HG03066 (cell line): ENCODE data around the gene KCNH1.
A peak's percentile ranks its signal among the peaks of the same experiment; 100 is the strongest.

ENCODE experiments used
- ATAC-seq: cut with Tn5 transposase; IDR thresholded peaks from one replicate; pipeline ENCODE4 v1.9.1; 2021; ENCODE audit warnings: low read depth; ENCODE audit not compliant: unreplicated experiment

Gene KCNH1, protein sequence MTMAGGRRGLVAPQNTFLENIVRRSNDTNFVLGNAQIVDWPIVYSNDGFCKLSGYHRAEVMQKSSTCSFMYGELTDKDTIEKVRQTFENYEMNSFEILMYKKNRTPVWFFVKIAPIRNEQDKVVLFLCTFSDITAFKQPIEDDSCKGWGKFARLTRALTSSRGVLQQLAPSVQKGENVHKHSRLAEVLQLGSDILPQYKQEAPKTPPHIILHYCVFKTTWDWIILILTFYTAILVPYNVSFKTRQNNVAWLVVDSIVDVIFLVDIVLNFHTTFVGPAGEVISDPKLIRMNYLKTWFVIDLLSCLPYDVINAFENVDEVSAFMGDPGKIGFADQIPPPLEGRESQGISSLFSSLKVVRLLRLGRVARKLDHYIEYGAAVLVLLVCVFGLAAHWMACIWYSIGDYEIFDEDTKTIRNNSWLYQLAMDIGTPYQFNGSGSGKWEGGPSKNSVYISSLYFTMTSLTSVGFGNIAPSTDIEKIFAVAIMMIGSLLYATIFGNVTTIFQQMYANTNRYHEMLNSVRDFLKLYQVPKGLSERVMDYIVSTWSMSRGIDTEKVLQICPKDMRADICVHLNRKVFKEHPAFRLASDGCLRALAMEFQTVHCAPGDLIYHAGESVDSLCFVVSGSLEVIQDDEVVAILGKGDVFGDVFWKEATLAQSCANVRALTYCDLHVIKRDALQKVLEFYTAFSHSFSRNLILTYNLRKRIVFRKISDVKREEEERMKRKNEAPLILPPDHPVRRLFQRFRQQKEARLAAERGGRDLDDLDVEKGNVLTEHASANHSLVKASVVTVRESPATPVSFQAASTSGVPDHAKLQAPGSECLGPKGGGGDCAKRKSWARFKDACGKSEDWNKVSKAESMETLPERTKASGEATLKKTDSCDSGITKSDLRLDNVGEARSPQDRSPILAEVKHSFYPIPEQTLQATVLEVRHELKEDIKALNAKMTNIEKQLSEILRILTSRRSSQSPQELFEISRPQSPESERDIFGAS

DNA sequence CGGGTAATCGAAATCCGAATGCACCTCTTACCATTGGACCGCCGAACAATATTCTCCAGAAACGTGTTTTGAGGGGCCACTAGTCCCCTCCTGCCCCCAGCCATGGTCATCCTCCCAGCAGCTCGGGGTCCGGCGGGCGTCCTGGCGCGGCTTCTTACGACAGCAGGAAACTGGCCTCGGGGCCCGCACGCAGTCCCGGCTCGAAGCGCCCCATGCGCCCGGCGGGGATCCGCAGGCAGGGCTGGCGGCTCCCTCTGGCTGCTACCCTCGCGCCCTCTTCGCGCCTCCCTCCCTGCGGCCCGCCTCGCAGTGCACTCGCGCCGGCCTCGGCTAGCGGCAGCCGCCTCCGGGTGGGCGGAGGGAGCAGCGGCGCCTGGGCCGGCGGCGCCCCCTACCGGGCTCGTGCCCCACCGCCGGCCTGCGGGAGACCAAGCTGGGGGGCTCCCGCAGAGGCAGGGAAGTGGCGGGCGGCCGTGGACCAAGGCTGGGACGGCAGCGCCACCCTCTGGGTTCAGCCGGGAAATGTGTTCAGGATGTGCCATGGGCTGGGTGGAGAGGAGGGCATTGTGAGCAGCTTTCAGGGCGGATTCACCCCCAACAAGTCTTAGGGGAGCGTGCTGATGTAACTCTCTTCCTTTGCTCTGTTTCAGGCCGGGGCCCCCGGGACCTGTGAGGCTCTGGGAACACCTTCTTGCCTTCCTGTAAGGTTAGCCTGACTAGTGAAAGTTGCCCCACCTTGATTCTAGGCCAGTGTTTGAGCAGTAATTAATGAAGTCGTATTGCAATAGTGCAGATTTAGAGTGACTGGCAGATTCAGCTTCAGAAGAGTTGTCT, at the start of gene KCNH1:
KCNH1 (minus strand) TSS at position 313 of the 834 bp plus-strand sequence; CDS start at position 110, 203 bp downstream.
- ATAC-seq = peak; percentile 77

DNA sequence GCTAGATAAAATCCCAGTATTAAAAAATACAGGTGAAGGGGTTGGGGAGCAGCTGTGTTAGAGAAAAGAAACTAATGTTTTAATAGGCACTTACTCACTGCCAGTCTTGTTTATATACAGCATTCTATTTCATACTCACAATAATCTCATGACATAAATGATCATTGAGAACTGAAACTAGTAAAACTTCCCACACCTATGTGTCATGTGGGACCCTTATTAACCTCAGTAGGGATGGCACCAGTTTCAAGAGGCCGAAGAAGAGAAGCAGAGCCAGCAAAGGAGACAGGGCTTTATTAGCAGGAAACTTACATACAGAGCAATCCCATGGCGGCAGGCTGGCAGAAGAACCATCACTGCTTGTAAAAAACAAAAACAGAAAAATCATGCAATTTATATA, 48.8 kb upstream of the KCNH1 start:
- no peak for ATAC-seq

DNA sequence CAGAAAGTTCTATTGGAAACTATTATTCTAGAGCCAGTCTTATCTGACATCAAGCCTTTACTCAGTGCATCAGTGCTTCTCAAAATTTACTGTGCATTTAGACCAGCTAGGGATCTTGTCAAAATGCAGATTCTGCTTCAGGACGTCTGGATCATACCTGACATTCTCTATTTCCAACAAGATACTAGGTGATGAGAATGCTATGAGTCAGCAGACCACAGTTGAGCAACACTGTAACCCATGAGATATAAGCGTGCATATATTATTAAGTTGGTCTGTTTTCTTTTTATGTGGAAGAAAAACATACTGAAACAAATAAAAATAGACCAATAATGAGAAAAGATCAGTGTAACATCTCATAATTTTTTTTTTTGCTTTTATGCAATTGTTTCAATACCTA, 40.4 kb upstream of the KCNH1 start:
- ATAC-seq = no peak

DNA sequence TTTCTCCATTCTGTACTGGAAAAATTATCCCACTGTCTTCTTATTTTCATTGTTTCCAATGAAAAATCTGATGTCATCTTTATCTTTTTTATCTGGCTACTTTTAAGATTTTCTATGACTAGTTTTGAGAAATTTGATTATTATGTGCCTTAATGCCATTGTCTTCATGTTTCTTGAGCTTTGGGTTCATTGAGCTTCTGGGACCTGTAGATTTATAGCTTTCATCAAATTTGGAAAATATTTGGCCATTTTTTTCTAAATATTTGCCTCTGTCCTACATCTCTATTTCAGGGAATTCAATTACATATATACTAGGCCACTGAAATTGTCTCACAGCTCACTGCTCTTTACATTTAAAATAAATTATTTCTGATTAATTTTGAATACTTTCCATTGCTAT, 38.7 kb upstream of the KCNH1 start:
- ATAC-seq = no peak

DNA sequence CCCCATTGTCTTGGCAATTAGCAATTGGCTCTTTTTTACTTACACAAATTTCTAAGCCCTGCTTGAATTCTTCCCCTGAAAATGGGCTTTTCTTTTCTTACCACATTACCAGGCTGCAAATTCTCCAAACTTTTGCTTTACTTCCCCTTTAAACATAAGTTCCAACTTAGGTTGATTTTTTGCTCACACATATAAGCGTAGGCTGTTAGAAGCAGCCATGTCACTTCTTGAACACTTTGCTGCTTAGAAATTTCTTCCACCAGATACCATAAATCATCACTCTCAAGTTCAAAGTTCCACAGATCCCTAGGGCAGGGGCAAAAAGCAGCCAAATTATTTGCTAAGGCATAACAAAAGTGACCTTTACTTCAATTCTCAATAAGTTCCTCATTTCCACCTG, 35.4 kb upstream of the KCNH1 start:
- ATAC-seq = no peak

DNA sequence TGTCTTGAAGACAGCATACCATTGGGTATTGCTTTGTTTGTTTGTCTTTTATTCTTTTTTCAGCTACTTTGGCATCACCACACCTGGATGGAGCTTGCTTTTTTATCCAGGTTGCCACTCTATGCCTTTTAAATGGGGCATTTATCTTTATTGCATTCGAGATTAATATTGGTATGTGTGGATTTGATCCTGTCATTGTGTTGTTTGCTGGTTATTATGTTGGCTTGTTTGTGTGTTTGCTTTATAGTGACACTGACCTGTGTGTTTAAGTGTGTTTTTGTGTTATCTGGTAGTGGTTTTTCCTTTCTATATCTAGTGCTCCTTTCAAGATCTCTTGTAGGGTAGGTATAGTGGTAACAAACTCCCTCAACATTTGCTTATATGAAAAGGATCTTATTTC, 24.9 kb upstream of the KCNH1 start:
- no peak for ATAC-seq

DNA sequence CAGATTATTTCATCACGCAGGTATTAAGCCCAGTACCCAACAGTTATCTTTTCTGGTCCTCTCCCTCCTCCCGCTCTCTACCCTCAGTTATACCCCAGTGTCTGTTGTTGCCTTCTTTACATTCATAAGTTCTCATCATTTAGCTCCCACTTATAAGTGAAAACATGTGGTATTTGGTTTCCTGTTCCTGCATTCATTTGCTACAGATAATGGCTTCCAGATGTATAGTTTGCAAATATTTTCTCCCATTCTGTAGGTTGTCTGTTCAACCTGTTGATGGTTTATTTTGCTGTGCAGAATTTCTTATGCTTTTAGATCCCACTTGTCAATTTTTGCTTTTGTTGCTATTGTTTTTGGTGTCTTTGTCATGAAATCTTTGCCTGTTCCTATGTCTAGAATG, 21.1 kb upstream of the KCNH1 start:
- no peak for ATAC-seq

DNA sequence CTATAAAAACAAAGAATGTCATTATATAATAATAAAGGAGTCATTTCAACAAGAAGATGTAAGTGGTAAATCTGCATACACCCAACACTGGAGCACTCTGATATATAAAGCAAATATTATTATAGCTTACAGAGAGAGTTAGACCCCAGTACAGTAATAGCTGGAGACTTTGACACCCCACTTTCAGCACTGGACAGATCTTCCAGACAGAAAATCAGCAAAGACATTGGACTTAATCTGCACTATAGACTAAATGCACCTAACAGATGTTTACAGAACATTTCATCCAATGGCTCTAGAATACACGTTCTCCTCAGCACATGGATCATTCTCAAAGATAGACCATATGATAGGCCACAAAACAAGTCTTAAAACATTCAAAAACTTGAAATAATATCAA, 20.0 kb upstream of the KCNH1 start:
- ATAC-seq = no peak

DNA sequence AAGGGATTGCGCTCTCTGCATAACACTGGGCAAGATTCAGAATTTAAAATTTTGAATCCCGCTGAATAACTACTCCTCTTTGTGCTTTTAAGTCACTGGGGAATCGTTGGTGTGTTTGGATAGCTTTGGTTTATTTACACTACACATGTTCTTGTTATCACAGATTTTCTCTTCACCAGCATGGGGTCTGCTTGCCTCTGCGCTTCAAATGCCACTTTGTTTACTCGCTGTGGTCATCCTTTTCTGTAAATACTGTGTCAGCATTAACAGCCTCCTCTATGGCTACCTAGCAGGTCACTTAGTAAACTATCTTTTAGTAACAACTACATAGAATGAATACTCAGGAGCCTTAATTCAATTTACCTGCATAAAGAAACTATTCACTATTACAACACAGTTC, 14.4 kb upstream of the KCNH1 start:
- no peak for ATAC-seq

DNA sequence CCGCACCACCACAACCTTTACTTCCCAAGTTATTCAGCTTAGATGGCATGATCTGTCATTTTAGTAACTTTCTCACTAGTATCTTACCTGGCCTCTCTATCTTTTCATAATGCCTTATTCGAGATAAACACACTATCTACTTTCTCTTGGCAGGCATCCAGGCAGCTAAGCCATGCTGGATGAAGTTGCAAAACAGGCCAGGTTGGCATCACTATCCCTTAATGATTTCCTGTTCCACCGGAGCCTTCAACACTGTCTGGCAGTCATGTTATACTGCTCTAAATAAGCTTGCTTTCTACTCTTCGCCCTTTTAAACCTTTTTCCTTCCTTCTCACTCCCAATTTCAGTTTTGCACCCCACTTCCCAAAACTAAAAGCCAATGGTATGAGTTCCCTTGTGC, 12.0 kb upstream of the KCNH1 start:
- no peak for ATAC-seq

DNA sequence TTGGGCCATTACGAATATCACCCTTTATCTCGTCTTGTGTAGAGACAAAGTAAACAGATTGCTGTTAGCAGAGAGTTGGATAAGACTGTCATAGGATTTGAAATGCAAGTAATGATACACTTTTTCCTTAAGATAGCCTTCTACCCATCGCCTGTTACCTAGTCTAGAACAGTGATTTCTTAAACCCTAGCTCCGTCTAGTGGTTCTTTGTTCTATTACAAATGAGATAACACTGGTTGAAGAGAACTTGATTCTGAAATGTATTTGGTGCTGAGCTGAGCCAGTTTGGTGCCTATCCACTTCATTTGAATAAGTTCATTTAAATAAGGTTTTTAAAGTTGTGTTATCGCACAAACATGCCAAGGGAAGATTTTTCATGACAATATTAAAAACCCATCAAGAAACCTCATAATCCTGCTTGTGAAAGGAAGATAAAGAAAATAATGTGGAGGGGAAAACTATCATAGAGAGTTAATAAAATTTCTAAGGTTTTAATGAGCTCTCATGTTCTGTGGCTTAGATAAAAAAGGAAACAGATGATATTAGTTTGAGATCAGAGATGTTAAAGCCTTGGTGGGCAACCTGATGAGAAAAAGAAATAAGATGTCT, 1.5 kb upstream of the KCNH1 start:
- no peak for ATAC-seq

DNA sequence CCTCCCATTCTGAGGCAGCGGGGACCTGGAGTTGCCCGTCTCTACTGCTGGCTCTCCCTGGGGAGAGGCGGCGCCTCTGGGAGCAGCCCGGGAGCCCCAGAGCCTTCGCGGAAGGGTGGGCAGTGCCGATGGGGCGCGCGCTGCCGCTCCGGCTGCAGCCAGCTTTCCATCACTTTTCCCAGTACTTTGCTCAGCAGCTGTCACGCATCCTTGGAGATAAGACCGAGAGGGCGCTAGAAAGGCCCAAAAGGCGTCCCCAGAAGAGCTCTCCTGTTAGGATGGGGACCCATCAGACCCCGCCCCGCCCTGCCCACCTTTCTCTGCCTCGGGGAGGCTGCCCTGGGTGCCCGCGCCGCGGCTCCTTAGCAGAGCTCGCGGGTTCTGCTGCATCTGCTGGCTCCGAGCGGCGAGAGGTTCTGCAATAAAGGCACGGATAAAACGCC, 534 bp downstream of the KCNH1 start:
- no peak for ATAC-seq

DNA sequence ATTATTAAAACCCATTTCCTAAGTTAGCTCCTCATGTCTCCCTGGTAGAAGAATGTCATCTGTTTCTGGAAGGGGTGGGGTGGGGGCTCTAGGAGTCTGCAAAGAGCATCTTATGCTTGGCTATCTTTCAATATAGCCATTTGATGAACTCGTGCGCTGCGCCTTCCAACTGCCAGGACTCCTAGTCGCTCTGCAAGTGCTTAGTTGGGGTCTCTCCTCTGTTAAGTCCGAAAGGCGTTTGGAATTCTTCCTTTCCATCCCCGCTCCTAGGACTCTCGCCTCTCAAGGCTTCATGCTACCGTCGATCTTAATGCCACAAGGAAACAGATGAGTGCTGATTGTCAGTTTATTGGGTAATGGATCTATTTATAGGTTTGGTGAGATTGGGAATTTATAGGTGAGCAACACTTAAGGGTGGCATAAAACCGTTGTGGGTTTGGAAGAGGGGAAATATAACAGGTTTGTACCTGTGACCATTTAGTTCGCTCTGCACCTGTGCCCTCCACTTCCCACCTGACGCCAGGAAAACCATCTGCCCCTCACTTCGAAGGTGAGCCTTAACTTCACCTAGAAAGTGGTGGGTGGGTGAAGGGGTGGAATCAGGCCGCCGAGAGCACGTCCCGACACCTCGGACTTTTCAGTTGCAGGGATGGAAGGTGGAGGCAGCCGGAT, 1.1 kb downstream of the KCNH1 start:
- no peak for ATAC-seq

DNA sequence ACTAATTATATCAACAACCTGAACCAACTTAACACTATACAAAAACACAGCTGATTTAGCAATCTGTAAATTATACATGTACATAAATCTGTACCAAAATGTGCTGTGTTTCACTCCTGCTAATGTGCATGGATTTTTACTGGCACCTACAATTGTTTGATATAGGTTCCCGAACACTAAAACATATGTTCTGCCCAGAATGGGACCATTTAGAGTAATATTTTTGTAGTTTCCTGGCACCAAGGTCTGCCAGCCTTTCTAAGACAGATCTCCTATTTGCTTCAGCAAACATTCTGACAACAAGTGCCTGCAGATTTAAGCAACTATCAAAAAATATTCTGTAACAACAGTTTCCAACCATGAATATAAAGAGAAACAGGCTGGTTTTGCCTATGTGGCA, 4.2 kb downstream of the KCNH1 start:
- no peak for ATAC-seq

DNA sequence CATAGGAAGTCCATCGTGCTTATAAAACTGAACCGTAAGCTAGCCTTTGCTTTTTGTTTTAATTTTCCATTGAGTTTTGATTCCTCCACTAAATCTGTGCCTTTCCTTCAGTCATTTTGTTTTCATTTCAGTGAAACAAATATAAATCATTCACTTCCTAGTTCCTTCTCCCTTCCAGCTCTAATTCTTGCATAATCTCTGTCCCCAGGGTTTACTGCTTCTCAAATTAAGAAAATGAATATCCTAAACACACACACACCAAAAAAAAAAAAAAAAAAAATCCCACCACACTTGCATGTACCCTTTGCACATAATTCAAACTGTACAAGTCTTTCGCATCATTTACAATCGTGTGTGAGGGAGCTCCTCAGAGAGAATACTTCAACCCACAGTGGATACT, 6.8 kb downstream of the KCNH1 start:
- ATAC-seq = no peak

DNA sequence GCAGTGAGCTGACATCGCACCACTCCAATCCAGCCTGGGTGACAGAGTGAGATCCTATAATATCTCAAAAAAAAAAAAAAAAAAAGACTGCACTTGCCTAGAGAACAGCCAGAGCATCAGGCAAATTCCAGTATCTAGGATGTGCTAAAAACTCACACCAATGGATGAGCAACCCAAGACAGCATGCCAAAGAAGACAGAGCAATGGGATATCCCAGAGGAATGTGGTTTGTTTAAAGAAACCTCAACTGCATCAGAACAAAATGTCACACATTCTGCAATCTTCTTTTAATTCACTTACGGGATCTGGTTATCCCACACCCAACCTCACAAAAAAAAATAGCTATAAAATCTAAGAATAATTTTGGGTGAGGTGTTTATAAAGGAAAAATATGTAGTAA, 7.3 kb downstream of the KCNH1 start:
- ATAC-seq = no peak

DNA sequence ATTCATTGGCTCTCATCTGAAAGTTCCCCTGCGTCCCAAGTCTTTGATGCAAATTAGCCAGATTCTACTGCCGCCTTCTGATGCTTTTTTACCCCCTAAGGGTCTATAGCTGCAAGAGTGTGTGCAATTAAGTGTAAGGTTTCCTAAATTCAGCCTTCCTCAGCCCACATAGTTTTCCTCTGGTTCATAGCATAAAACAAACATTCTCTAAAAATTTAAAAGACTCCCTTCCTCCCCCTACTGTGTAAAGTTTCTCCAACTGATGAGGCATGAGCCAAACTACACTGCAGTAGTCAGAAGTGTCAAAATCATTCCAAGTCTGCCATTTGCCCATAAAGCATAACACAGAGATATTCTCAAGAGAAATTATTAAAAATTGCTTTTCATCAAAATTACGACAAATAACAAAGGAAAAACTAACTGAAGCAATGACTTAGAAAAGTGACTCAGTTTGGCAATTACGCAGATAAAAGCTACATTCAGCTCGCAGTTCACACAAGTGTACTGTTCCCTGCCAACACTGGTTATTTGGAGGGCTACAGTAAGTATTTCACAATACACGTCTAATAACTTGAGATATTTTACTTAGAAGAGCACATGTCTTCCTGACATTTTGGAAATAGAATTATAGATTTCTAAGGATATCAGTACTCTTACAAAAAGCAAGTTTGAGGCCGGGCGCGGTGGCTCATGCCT, 15.4 kb downstream of the KCNH1 start:
- ATAC-seq = no peak

DNA sequence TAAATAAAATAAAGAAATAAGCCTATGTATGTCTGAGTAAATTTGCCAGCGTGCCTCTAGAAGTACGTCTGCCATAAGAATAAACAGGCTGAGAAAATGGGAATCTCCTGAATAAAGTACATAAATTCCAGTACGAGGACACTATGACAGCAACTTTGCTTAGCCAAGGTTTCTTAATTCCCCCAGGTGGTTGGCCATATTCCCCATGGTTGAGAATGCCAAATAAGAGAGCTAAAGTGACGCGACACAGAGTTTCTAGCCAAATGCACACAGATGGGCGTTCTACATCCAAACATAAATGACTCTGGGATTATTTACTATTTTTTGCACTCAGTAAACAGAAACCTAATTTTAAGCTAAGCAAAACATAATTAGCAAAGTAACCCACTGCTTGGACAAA, 19.5 kb downstream of the KCNH1 start:
- no peak for ATAC-seq

DNA sequence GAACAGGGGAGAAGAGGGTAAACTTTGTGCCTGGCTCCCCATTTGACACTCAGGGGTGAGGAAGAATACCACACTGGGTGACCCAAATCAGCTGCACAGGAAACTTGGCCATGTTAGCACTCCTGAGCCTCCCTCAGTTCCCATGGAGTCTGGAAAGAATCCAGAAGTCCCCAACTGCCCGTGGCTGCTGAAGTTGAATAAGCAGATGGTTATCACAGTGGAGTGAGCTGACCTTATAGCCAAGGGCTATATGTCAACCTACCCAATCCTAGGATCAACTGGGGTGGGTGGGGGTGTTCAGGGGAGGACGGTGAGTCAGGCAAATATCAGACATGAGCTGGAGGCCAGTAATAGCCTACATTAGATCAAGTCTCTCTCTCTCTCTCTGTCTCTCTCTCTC, 20.4 kb downstream of the KCNH1 start:
- no peak for ATAC-seq
